KG1 (cell line): ENCODE data around the gene IRAG1.

Experiments used
- DNase-seq: peaks from one replicate; lab custom pipeline; 2025; lab: John Stamatoyannopoulos, UW

IRAG1 gene

DNA sequence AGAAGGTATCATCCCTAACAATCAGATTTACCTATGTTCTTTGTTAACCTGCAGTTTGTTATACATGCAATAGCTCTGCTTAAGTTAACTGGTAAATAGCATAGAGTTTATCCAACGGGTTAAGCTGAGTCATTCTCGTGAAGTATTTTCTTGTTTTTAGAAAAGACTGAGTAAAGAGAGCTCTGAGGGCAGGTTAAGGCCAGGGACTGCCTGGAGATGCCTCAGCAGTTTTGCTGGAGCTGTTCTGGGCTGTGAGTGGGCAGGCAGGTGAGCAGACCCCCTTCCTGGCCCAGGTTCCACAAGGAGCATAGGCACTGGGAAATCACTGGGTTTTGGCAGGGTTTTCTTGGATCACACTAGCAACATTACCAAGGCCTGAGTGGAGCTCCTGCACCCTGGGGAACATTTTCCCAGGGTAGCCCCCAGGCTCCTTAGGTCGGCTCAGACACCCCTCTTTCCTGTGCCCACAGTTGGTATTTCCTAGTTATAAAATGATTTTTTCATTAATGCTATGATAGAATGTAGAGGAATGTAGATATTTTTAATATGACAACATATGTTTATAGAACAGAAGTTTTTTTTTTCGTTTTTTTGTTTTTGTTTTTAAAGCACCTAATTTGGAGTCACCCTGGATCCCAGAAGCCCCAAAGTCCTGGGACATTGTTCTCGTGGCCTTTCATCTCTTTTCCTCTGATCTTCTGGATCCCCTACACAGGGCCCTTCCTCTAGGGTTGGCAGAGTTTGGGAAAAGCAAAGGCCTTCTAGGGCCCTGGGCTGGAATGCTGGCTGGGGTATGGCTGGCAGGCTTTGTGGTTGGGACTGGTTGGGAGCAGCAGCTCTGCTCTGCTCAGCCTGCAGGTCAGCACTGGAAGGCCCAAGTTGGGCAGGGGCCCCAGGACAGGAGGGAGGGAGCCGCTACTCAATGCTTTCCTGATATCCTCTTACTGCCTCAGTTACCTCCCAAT, 26.7 kb downstream of the IRAG1 start:
- DNase-seq: no peak

DNA sequence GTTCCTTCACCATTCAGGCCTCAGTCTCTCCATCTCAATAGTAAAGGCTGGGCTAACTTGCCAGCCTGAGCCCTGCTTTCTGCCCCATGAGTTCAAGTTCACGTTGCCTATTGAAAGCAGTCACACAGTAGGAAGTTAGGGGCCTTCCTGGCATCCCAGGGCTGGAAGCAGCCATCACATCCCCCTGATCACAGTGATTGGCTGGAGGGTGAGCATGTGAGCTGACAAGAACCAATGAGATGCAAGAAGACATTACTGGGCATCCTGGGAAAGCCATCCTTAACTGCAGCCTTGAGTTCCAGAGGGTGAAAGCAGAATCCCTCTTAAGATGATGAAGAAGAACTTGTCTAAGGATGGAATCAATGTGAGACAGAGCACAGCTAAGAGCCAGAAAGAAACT, 29.1 kb downstream of the IRAG1 start:
- no peak for DNase-seq

DNA sequence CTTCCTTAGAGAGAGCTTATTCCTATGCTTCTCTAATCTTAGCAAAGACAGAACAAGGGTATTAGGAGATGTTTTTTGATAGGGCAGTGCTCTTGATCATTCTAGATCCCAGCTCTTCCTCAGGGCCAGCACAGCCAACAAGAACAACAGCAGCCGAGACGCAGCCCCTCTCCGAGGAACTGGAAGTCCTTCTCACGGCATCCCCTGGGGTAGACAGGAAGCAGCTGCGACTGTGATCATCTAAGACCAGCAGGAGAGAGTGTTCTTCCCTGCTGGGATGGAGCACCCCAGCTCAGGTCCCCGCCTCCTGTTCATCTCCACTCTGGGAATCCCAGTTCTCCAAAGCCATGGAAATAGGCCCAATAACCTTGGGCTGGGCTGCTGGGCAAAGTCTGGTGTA, 29.6 kb downstream of the IRAG1 start:
- no peak for DNase-seq

DNA sequence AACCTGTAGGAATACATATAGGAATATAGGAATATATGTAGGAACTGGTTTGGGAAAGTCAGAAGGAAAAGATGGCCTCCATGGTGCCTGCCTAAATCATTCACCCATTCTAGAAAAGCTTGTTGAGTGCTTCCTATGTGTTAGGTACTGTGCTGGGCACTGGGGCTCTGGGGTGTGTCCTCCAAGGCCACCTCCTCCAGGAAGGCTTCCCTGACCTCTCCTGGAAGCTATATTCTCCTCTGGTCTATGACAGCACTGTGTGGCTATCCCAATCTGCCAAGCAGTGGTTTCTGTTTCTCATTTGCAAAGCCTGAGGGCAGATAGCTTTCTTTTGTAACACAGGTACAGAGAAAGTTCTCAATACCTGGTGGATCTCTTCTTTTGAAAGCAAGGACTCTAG, 30.2 kb downstream of the IRAG1 start:
- no peak for DNase-seq

DNA sequence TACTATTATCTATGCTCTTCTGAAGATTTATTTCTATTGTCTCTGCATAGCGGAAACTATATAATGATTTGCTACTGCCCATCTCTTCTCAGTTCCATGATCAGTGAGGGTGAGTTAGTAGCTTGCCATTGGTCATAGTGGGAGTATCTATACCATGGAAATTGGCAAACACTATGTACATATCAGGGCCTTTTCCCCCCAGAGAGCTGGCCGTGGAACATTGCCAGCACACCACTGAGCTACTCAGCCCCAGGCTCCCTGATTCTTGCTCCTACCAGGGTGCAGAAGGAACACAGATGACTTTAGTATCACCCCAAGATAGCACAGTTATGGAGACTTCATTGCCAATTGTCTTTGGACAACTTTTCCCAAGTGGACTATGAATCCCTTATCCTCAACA, 33.2 kb downstream of the IRAG1 start:
- no peak for DNase-seq

DNA sequence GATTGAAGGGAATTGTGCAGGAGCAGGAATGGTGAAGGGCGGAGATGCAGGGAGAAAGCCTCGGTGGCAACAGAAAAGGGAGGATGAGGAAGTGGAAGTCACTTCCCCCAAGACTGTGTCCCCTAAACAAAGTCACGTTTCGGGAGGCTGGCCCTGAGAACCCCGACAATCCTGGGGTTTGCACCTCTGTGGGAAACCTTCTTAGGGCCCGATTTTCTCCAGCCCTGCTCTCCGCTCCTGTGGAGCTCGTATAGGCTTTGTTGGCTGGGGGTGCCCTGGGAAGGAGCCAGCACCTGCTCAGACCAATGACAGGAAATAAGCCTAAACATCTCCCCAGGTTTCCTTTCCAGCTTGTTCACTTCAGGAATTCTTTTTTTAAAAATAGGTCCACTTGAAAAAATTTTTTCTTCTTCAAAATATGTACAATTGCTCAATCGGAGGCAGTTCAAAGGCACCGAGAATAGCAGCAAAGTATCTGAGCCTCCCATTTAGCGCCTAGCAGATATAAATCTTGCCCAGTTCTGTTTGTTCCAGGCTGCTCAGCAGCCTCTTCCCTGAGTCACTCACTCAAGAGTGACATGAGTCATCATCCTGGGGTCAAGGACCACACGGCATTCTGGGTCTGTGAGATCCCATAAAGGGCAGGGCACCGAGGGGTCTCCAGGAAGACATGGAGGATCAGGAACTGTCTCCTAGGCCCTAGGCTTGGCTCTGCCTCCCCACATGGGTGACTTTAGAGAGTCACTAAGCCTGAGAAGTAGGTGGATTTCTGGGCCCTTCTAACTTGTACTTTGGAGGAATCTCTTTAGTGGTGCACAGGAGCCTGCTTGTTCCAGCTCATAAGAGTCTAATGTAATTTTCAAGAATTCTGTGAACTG, 34.0 kb downstream of the IRAG1 start:
- DNase-seq: no peak

DNA sequence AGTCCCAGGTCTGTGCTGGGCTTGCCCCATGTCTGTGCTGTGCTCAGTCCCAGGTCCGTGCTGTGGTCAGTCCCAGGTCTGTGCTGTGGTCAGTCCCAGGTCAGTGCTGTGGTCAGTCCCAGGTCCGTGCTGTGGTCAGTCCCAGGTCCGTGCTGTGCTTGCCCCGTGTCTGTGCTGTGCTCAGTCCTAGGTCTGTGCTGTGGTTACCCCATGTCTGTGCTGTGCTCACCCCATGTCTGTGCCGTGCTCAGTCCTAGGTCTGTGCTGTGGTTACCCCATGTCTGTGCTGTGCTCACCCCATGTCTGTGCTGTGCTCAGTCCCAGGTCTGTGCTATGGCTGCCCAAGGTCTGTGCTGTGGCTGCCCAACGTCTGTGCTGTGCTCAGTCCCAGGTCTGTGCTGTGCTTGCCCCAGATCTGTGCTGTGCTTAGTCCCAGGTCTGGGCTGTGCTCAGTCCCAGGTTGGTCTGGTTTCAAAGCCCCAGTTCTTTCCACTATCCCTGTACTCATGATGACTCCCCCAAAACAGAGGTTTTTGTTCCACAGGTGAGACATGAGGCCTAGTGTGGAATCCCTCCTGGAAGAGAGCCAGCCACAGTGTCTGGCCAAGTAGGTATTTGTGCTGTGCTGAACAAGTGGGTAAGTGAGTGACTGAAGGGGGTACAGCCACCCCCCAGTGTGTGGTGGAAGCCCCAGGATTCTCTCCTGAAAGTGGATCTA, 34.8 kb downstream of the IRAG1 start:
- DNase-seq: no peak

DNA sequence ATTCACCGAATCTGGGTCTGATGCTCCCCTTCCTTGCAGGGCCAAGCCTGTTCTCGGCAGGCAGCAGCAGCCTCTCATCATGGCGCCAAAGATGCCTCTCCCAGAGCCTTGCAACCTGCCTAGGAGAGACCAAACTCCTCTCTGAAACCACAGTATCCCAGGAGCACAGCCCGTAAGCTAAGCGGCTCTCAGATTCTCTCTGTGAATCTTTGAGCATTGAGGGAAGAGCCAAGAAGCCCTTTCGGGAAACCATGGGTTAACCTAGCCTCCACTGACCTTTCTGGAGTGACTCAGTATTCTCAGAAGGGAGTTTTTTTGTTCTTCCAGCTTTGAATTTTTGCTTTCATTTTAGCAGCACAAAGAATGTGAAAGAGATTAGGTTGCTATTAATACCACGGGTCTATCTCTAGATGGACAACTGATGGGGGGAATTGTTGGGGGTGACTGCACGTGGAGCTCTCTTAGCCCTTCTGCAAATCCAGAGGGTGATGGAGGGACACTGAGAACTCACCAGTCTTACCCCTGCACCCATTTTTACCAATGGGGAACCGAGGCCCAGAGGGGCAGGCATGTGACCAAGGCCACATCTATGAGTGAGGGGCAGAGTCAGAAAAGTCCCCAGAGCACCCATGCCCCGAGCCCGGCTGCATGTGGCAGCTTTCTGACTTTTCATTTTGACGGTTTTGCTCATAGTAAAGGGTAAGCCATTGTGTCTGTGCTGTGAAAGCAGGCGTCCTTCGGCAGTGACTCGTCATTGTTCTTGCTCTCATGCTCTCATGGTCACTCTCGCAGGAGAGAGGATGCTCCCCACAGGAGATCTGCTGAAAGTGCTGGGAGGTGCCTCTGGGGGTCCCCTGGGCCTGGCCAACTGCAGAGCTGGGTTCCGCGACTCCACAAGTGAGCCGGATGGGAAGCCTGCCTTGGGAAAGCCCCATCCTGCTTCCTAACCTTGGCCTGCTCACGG, 36.0 kb downstream of the IRAG1 start:
- no peak for DNase-seq

DNA sequence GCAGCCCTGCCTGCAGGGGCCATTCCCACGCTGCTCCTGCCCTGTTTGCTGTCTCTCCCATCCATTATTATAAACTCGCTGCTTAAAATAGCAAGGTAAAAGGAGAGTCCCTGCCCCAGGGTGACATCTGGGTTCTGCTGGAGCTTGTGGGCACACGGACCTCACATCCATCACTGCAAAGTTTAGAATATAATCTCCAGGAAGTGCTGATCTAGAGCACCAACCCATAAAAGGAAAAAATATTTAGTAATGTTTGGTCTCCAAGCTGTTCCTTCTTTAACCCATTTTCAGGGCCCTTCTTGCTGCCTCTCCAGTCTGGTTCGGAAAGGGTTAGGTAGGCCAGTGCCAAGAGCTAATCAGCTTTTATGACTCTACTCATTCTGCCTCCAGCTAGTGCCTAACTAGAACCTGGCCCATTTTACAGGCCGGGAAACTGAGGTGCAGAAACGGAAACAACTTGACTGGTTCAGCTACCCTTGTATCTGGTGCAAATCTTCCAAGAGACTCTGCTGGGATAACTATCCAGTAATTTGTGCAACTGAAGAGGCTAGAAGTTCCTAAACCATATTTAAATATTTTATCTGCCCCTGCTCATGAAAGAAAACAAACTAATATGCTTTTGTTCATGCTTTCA, 37.5 kb downstream of the IRAG1 start:
- DNase-seq: no peak

DNA sequence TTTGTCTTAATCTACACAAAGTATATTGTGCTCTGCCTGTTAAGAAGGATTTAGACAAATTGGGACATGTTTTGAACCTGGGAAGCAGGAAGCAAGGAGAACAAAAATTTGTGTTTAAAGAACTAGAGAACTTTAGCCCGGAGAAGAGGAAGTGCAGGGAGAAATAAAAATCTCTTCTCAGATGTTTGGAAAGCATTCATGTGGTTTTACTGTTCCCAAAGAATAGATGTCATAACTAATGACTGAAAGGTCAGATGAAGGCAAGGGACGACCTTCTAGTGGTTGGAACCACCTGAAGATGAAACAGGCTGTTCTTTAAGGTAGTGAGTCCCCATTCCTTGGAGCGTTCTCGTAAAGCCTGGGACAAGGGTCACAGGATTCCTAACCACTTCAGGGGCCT, 38.3 kb downstream of the IRAG1 start:
- no peak for DNase-seq

DNA sequence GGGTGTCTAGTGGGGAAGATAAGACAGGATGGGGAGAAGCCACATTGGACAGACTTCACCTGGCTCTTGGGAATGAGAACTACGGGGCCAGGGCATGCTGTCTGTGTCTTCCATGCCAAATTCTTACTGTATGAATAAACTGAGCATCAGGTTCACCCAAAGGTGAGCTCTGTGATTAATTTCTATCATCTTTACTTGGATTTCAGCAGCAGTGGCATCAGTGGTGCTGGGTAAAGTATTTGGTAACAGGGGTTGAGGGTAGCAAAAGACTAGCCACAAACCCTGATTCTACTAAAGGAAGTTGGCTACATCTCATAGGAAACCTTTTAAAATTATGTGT, 38.8 kb downstream of the IRAG1 start:
- DNase-seq: no peak

DNA sequence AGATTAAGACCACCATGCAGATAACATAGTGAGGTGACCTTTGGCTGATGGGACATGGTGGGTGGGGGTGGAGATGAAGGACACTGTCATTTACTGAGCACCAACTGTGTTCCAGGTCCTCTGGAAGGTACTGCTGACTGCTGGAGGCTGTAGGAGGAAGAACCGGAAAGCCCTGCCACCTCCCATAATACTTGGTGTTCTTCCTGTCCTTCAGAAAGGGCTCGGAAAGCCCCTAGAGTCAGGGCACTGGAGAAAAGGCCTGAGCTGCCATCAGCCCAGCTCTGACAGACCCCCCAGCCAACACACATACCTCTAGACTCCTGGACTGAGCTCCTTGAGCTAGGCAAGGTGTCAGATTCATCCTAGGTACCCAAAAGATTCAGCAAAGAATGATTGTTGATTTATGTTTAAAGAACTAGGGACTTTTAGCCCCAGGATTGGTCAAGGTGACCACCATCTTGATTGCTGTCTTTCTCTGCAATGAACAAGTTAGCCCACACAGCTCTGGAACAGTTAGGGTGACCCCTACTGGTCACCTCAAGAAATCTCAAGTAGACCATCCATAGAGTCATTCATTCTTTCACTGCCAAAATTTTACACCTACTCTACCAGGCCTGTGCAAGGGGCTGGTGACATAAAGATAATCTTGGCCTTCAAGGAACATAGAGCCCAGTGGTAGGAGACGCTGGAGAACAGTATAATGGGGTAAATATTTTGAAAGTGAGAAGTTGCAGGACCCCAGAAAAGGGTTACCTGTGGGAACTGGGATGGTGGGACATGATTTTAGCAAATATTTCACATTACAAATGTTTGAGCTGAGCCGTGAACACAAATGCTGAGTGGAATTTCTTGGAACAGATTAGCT, 39.4 kb downstream of the IRAG1 start:
- DNase-seq: peak; percentile 72

DNA sequence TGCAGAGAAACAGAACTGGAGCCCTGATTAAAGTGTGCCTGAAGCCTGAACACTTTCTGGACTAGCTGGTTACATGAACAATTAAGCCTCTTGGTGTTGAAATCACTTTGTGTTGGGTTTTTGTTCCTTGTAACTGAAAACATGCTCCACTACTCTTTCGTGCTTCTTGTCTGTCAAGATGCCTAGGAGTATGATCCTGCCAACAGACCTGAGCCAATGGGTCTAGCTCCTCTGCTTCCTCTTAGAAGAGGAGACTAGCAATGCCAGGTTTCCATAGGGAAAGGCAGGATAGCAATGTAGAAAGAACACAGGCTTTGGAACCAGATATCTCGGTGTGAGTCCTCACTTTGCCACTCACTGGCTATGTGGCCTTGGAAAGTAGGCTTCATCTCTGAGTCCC, 40.3 kb downstream of the IRAG1 start:
- no peak for DNase-seq

DNA sequence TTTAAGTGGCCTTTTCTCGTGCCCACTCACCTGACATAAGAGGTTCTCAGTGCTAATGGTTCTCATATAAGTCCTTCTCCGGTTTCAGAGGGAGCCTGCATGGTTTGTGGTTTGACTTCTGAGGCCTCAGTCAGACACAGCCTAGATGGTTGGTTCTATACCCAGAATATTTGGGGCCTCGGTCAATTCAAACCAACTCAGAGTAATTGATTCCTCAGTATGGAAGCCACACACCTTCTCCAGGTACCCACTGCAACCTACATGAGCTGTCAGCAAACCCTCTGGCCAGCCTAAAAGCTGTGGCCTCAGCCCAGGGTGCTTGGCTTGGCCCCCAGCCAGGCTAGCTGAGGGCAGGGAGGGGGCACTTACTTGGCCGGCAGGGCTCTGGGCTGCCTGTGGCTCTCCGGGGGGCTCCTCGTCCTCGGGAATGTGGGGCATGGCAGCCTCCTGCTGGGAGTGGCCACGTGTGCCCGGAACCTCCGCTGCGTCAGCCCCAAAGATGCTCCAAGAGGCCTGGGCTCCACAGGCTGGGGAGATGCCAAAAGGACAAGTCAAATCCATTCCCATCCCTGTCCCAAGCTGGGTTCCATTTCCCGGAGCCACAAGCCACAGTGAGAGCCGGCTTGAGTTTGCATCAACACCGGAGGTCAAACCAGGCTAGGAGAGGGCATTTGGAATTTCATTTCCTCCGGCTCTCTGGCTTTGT, 41.7 kb downstream of the IRAG1 start:
- DNase-seq: no peak

DNA sequence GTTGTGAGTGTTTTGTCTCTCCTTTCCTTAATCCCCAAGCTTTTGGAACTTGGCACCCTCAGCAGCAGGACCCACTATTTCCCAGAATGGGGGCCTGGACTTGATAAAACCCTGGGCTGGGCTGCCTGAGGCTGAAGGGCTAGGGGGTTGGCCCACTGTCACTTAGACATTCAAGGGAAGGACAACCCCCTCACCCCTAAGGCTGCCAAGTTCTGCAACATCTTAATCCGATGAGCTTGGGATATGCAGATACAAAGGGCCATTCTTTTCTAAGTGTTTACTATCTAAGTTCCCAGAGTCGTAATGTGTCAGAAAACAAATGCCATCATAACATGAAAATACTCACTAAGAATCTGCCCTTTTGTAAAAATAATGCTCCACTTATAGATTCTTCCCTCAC, 42.9 kb downstream of the IRAG1 start:
- no peak for DNase-seq

DNA sequence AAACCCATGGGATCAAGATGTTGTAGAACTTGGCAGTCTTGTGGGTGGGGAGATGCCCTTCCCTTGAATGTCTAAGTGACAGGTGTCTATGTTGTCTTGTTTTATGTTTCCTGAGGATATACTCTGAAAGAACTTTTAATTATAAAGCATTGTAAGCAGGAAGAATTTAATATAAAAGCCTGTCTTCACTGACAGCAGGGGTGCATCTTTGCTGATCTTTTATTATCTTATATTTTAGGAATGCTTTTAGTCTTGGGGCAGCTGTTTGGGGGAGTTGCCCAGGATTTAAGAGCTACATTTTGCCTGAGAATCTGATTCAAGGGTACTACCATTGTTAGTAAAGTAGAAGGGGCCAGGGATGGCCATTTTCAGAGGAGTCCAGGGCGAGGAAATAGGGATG, 43.4 kb downstream of the IRAG1 start:
- no peak for DNase-seq

DNA sequence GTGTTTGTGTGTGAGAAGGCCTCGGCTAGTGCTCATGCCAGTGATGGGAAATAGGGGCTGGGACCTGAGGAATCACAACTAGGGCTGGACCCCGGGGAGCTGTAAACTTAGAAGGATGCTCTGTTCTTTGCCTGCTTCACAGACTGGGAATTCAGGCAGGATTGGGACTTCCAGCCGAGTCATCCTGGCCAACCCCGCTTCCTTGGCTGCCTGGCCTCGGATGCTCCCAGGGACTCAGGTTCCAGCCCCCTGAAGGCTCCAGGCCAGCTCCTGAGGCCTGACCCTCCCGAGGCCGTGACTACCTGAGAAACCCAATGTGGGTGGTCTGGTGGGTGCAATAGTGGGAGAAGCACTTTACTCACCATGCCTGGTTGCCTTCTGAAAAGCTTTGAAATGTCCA, 44.7 kb downstream of the IRAG1 start:
- no peak for DNase-seq

DNA sequence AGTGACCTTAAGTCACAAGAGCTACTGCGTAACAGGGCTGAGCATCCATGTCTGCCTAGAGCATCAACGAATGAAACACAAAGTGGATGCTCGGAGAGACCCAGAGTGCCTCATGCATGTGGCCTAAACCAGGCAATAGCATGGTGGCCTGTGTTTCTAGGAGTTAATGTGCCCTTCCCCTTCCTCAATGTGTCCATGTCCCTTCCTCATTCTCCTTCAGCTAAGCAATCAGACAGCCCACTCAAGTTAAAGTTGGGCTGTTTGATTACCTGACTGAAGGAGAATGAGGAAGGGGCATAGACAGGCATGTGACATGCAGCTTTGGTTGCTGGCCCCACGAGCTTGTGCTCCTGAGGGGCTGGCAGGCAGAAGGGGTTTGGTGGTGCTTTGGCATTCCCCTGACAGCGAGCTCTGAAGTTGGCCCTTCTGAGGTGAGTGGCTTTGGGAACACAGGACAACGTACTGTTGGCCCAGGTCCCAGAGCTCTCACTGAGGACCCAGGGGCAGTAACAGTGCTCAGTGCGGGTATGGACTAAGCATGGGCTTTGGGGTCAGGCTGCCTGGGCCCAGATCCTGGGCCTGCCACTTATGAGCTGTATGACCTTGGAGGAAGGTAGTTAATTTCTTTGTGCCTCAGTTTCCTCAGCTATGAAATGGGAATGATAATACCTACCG, 46.7 kb downstream of the IRAG1 start:
- no peak for DNase-seq

DNA sequence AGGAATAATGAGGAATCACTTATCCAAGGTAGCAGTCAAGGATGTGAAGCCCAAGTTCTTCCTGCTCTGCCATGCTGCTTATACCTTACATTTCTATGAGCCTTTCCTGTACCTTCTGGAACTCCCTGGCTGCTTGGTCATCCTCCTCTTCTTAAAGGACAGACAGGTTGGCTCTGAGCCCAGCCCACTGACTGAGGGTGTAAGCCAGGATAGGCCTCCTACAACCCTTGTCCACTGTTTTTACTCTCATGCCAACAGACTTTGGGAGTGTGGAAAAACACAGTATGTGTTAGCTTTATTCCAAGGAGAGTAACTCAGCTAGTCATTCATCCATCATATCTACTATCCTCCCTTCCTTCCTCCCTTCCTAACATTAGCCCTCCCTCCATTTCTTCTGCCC, 47.5 kb downstream of the IRAG1 start:
- DNase-seq: no peak
